PC-3 (cell line): ENCODE results near the gene KCNK16. TPM values are rescaled to one million over a fixed set of nuclear protein-coding genes. Genes with fewer than 3 reads are reported as not detected.

Experiments used
- ATAC-seq: fragments of 200-7000 bp; cut with Tn5 transposase; 2 replicates; pipeline ENCODE4 v1.9.1; 2020; ENCODE audit warnings: mild to moderate bottlenecking, moderate library complexity
- BruUV-seq: library from RNA; stranded (reverse); fragments of 400-500 nt; replicated peaks from 2 replicates; lab custom pipeline; 2021; lab: Mats Ljungman, UMichigan
- CTCF ChIA-PET: fragments of 300-600 bp; sonication (Branson Sonifier 250); formaldehyde crosslinking; loops from one replicate; lab custom pipeline; 2022; ENCODE audit warnings: antibody characterized with exemption; lab: Charles Lee
- POLR2A ChIA-PET: fragments of 300-600 bp; sonication (Branson Sonifier 250); formaldehyde crosslinking; loops from one replicate; lab custom pipeline; 2022; ENCODE audit warnings: antibody characterized with exemption; ENCODE audit not compliant: unreplicated experiment; lab: Charles Lee
- DNase-seq: peaks from one replicate; pipeline ENCODE4 v3.0.0-alpha.2; 2015
- H2AFZ ChIP-seq: fragments of 300-600 bp; sonication (generic); 2 replicates; pipeline ENCODE4 v1.6.0; 2016; ENCODE audit warnings: antibody characterized with exemption, low read length
- H3F3A ChIP-seq: fragments of 300-600 bp; sonication (generic); one replicate; pipeline ENCODE4 v1.6.0; 2017; ENCODE audit warnings: antibody characterized with exemption, low read length, control low read depth, mild to moderate bottlenecking; ENCODE audit not compliant: unreplicated experiment
- H3K27ac ChIP-seq: fragments of 300-600 bp; sonication (generic); 2 replicates; pipeline ENCODE4 v1.5.1; 2016; ENCODE audit warnings: mild to moderate bottlenecking, low read length
- H3K27me3 ChIP-seq: fragments of 300-600 bp; sonication (generic); 2 replicates; pipeline ENCODE4 v1.6.1; 2016; ENCODE audit warnings: low read length, mixed read lengths
- H3K36me3 ChIP-seq: fragments of 300-600 bp; sonication (generic); 2 replicates; pipeline ENCODE4 v1.6.1; 2016; ENCODE audit warnings: low read depth, mixed run types, low read length, mixed read lengths
- H3K4me1 ChIP-seq: fragments of 300-600 bp; sonication (generic); 2 replicates; pipeline ENCODE4 v1.5.1; 2016; ENCODE audit warnings: low read length; ENCODE audit not compliant: insufficient read depth
- H3K4me2 ChIP-seq: fragments of 300-600 bp; sonication (generic); 2 replicates; pipeline ENCODE4 v1.6.0; 2016; ENCODE audit warnings: low read length
- H3K4me3 ChIP-seq: fragments of 300-600 bp; sonication (generic); 2 replicates; pipeline ENCODE4 v1.5.1; 2016; ENCODE audit warnings: mild to moderate bottlenecking, low read length, mixed read lengths
- H3K79me2 ChIP-seq: fragments of 300-600 bp; sonication (generic); 2 replicates; pipeline ENCODE4 v1.6.1; 2017; ENCODE audit warnings: low read length, mixed read lengths
- H3K9ac ChIP-seq: fragments of 300-600 bp; sonication (generic); 2 replicates; pipeline ENCODE4 v1.6.0; 2016; ENCODE audit warnings: mild to moderate bottlenecking, low read length
- H3K9me2 ChIP-seq: fragments of 300-600 bp; sonication (generic); replicated peaks from 2 replicates; pipeline ENCODE4 v1.6.1; 2016; ENCODE audit warnings: mixed run types, low read length, mixed read lengths
- H3K9me3 ChIP-seq: fragments of 300-600 bp; sonication (generic); 2 replicates; pipeline ENCODE4 v1.6.1; 2016; ENCODE audit warnings: low read length, mixed read lengths
- H4K20me1 ChIP-seq: fragments of 300-600 bp; sonication (generic); 2 replicates; pipeline ENCODE4 v1.6.1; 2016; ENCODE audit warnings: low read length, mixed read lengths
- EZH2 ChIP-seq: fragments of 300-600 bp; sonication (generic); IDR thresholded peaks from one replicate; pipeline ENCODE4 v1.6.1; 2017; ENCODE audit warnings: antibody characterized with exemption, mild to moderate bottlenecking, low read length; ENCODE audit not compliant: unreplicated experiment
- EZH2phosphoT487 ChIP-seq: fragments of 300-600 bp; sonication (generic); IDR thresholded peaks from 2 replicates; pipeline ENCODE4 v1.6.1; 2018; ENCODE audit warnings: mild to moderate bottlenecking, antibody characterized with exemption, low read length, borderline replicate concordance
- intact Hi-C: fragments of 100-400 bp; cut with micrococcal nuclease; formaldehyde crosslinking; loops from 2 replicates; pipeline ENCODE4 v1.9.0; 2023
- total RNA-seq: library from RNA; depleted of rRNA; stranded (reverse); fragments of >200 nt; gene quantifications from 2 replicates; pipeline ENCODE4 v1.2.3, GENCODE V29; 2014
- TF ChIP-seq, protein P1 (sequence below): fragments of 300-600 bp; sonication (generic); conservative IDR thresholded peaks from 2 replicates; pipeline ENCODE4 v1.5.1; 2017; ENCODE audit warnings: antibody characterized with exemption, low read depth, mild to moderate bottlenecking, low read length

Gene KCNK16
- total RNA-seq, 1 experiment from 2014 or later: not detected

DNA sequence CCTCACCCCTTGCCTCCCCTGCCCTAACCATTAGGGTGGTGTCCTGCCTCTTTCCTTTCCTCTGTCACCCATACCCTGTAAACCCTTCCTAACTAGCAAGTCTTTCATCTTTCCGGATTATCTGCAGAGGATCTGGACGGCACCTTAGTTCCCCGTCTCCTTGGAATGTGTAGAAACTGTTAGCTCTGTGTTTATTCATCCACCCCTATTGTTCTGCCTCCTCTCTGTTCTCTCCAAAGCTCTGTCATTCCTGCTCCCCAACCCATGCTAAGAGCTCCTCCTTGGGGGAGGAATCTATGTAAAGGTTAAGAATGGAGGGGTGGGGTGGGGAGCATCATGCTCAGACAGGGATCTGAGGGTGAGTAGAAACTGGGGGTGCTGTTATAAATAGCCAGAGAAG, 53.8 kb downstream of the KCNK16 start:
- intact Hi-C loops: no loop called here
- no peaks in the 10 kb centered on the region for H3K36me3 ChIP-seq
- no peak overlapping the region for H3K27ac ChIP-seq
- no peak for ATAC-seq
- TF ChIP-seq, protein P1, sequence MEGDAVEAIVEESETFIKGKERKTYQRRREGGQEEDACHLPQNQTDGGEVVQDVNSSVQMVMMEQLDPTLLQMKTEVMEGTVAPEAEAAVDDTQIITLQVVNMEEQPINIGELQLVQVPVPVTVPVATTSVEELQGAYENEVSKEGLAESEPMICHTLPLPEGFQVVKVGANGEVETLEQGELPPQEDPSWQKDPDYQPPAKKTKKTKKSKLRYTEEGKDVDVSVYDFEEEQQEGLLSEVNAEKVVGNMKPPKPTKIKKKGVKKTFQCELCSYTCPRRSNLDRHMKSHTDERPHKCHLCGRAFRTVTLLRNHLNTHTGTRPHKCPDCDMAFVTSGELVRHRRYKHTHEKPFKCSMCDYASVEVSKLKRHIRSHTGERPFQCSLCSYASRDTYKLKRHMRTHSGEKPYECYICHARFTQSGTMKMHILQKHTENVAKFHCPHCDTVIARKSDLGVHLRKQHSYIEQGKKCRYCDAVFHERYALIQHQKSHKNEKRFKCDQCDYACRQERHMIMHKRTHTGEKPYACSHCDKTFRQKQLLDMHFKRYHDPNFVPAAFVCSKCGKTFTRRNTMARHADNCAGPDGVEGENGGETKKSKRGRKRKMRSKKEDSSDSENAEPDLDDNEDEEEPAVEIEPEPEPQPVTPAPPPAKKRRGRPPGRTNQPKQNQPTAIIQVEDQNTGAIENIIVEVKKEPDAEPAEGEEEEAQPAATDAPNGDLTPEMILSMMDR: no peak
- no peak for TF ChIP-seq EZH2phosphoT487
- TF ChIP-seq EZH2: no peak
- H3K9me2 ChIP-seq: no peaks in the 10 kb centered on the region
- BruUV-seq: no TSS peak
- peaks cover 6% of the 10 kb centered on the region; the same call in 1 of the 2 replicates for H3K4me1 ChIP-seq
- H3K4me3 ChIP-seq: no peak overlapping the region
- H4K20me1 ChIP-seq: no peaks in the 10 kb centered on the region
- H2AFZ ChIP-seq: no peak overlapping the region
- H3K79me2 ChIP-seq: no peaks in the 10 kb centered on the region
- POLR2A ChIA-PET: no interaction called here
- no peak for DNase-seq
- H3K9ac ChIP-seq: no peak overlapping the region
- no peak overlapping the region for H3K4me2 ChIP-seq
- H3F3A ChIP-seq: no peaks in the 10 kb centered on the region
- H3K27me3 ChIP-seq: no peaks in the 10 kb centered on the region
- CTCF ChIA-PET: no interaction called here
- no peaks in the 10 kb centered on the region for H3K9me3 ChIP-seq

DNA sequence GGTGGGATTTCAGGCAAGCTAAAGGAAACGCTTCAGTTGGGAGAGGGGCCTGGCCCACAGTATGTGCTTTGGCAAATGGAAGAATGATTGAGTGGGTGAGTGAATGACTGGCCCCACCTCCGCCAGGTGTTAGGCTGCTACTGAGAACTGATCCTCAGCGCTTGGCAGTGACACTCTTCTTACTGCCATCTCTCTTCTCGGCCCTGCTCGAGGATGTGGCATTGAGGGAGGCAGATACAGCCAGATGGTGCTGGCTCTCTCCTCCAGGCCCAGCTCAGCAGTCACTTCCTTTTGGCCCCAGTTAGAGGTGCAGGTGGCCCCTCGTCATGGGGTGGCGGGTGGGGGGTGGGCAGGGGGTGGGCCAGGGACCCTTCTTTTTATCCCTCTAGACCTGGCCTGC, 54.3 kb downstream of the KCNK16 start:
- no peak overlapping the region for H3K4me3 ChIP-seq
- ChIA-PET CTCF (no interaction called here), POLR2A (no interaction called here)
- intact Hi-C loops: no loop called here
- H3F3A ChIP-seq: no peaks in the 10 kb centered on the region
- H3K36me3 ChIP-seq: no peaks in the 10 kb centered on the region
- ATAC-seq: no peak
- no peak overlapping the region for H2AFZ ChIP-seq
- no peaks in the 10 kb centered on the region for H3K79me2 ChIP-seq
- H3K9ac ChIP-seq: no peak overlapping the region
- H3K27me3 ChIP-seq: peaks cover 4% of the 10 kb centered on the region; the same call in 1 of the 2 replicates
- no peaks in the 10 kb centered on the region for H3K9me3 ChIP-seq
- no peak overlapping the region for H3K27ac ChIP-seq
- no TSS peak for BruUV-seq
- H3K4me2 ChIP-seq: no peak overlapping the region
- no peaks in the 10 kb centered on the region for H4K20me1 ChIP-seq
- DNase-seq: no peak
- peaks cover 8% of the 10 kb centered on the region; the same call in 1 of the 2 replicates for H3K4me1 ChIP-seq
- H3K9me2 ChIP-seq: no peaks in the 10 kb centered on the region
- TF ChIP-seq EZH2phosphoT487: no peak
- TF ChIP-seq, protein P1: no peak
- TF ChIP-seq EZH2: no peak

DNA sequence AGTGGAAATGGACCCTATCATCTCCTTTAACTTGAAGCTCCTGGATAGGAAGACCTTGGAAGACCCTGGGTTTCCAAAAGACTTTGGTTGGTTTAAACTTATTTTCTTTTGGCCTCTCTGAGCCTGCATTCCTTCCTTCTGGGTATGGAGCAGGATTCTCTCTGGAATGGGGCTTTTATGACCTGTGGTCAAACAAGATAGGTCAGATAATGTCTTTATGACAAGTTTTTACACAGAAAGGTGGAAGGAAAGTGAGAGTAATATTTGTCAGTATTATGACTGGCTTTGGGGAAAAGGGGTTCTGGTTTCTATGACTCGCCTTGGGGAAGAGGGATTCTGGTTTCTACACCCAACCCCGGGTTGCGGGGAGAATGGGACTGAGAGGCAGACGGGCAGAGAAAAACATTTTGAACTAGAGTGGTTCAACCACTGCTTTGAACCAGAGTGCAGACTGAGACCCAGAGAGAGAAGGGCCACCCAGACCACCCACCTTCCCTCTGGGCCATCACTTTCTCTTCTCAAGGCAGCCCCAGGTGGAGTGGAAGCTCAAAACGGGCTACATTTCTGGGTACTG, 55.6 kb downstream of the KCNK16 start:
- Histone ChIP-seq H3K27me3 (peaks cover 4% of the 10 kb centered on the region; the same call in 1 of the 2 replicates), H4K20me1 (no peaks in the 10 kb centered on the region), H3K27ac (peak overlapping the region; percentile 23; the same call in 1 of the 2 replicates), H3K79me2 (no peaks in the 10 kb centered on the region), H3K9me2 (no peaks in the 10 kb centered on the region), H3K4me2 (0 out of 2 replicates have a peak overlapping the region, but pooled peaks have one; percentile 17), H3K4me1 (peaks cover 8% of the 10 kb centered on the region; the same call in 1 of the 2 replicates), H2AFZ (no peak overlapping the region), H3F3A (no peaks in the 10 kb centered on the region), H3K9me3 (no peaks in the 10 kb centered on the region), H3K36me3 (no peaks in the 10 kb centered on the region), H3K4me3 (no peak overlapping the region), H3K9ac (no peak overlapping the region)
- DNase-seq (peak; percentile 35), ATAC-seq (no peak)
- intact Hi-C loops: no loop called here
- TF ChIP-seq, protein P1: no peak
- TF ChIP-seq EZH2phosphoT487: no peak
- no peak for TF ChIP-seq EZH2
- no TSS peak for BruUV-seq
- POLR2A ChIA-PET: no interaction called here
- CTCF ChIA-PET: no interaction called here
